ENCODE results near the gene CLOCK.

Gene CLOCK

DNA sequence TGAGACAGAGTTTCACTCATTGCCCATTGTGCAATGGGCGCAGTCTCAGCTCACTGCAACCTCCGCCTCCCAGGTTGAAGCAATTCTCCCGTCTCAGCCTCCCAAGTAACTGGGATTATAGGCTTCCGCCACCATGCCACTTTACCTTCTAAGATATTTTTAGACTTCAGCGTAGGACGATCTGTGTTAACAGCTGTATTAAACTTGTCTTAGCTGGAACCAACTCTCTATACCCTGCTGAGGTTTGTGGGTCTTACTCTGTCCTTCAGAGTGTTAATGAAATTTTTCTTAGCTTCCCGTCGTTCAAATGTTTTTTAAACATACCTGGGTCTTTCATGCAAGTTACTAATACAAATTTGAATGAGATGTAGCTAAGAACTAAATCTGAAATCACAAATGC, 136.3 kb downstream of the CLOCK start:
- no peak for ATAC-seq

DNA sequence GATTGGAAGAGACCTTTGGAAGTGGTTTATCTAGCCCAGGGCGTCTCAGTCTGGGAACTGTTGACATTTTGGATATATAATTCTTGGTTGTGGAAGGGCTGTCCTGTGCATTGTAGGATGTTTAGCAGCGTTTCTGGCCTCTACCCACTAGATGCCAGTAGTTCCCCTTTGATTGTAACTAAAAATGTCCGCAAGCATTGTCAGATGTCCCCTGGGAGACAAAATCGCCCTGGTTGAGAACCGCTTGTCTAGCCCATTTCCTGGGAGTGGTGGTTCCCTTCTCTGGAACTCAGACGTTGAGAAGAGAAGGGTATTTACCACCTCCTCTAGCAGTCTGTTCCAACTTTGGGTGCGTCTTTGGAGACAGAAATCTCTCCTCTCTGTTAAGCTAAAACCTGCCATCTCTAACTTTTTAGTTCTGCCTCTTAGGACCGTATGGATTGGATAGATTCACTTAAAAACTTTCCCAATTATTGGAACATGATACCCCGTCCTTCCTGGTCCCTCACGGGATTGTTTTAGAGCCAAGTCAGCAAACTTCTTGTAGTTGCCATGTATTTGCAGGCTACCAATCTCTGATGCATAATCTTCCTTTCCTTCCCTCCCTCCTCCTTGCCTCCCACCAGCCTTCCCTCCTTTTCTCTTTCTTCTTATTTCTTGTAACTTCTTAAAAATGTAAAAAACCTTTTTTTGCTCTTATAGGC, 137.1 kb downstream of the CLOCK start:
- ATAC-seq = no peak

DNA sequence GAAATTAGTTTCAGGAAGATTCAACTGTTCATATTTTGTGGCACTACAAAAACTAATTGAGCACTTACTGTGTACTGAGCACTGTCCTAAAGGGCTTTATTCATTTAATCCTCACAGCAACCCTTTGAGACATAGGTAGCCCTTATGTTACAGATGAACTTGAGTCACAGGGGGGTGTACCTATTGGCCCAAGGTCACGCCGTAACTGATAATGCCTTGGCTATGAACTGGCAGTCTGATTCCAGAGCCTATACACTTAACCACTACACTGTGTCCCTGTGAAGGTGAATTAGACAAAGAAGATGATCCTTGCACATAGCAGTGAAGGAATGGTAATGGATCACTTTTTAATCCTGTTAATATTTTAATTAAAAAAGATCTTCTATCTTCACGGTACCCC, 138.9 kb downstream of the CLOCK start:
- ATAC-seq = no peak

DNA sequence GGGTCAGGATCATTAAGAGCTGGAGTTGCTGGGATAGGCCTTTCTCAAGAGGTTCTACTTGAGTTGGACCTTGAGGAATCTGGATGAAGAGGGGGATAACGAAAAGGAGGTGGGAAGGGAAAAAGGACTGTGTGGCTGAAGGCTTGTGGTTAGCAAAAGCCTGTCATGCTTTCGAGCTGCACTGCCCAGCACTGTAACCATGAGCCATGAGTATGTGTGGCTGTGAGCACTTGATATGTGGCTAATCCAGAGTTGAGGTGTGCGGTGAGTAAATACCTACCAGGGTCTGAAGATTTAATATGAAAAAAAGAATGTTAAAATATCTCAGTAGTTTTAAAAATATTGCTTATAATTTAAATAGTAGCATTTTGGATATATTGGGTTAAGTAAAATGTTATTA, 139.6 kb downstream of the CLOCK start:
- ATAC-seq = no peak

DNA sequence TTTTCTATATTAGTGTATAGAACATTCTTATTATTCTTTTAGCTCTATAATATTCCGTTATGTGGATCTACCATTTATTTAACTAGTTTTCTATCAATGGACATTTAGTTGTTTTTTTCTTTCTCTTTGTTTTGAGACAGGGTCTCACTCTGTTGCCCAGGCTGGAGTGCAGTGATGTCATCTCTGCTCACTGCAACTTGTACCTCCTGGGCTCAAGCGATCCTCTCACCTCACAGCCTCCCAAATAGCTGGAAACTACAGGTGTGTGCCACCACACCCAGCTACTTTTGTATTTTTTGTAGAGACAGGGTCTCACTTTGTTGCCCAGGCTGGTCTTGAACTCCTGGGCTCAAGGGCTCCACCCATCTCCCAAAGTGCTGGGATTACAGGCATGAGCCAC, 140.2 kb downstream of the CLOCK start:
- no peak for ATAC-seq

DNA sequence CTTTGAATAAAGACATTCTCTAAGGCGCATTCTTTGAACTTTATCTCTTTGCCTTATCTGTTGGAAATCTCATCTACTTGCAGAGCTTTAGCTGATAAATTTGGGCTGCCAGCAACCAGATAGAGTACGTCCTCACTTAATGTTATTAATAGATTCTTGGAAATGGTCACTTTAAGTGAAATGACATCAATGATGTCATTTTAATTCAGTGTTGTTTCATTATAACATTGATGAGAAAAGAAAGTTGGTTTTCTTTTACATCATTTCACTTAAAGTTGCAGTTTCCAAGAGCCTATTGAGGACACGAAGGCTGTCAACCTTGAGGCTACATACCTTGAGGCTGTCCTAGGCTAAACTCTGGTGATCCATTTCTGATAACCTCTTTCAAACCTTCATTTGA, 141.6 kb downstream of the CLOCK start:
- ATAC-seq = no peak

DNA sequence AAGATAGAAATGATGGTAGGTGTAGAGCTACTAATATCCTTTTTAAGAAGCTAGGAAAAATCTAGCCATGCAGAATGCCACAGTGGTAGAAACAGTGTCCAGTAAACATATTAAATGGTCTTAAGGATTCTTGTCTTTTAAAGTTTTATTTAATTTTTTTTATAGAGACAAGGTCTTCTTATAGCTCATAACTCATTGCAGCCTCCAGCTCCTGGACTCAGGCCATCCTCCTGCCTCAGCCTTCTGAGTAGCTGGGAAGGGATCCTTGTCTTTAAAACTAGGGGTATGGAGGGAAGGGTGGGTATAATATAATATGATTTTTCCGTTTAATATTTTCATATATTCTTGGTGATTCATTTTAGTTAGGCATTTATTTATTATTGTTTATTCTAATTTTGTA, 147.1 kb downstream of the CLOCK start:
- no peak for ATAC-seq

DNA sequence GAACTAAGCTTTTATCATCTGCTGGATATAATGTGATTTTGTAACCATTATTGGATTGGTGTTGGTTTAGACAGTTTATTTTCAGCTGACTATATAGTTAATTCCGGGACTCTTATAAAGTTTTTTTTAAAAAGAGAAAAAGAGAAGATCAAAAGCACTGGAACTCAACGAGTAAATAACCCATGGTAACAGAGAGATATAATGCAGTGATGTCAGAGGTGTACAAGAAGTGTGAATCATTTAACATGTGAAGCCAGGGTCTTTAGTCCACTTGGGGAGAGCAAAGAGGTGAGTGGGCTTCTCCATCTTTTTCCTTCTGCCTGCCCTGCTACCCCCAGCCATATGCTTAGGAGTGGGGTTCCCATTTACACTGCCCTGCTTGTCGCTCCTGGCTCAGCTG, 147.7 kb downstream of the CLOCK start:
- ATAC-seq = no peak

DNA sequence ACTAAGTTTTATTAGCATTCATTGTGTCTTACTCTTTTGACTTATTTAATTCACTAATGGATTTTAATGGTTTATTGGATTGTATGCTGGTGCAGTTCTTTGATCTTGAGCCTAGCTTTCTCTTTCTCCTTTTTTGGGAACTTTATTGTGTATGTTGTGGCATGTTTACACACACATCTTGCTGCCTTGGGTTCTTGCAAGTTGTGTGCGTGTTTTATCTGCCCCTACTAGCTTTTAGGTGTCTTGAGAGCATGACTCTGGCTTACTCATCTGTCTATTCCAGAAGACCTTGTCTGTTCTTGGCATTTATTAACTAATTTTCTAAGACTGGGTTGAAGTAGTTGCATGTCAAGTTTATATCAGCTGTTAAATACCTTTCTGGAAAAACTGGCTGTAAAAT, 148.2 kb downstream of the CLOCK start:
- no peak for ATAC-seq

DNA sequence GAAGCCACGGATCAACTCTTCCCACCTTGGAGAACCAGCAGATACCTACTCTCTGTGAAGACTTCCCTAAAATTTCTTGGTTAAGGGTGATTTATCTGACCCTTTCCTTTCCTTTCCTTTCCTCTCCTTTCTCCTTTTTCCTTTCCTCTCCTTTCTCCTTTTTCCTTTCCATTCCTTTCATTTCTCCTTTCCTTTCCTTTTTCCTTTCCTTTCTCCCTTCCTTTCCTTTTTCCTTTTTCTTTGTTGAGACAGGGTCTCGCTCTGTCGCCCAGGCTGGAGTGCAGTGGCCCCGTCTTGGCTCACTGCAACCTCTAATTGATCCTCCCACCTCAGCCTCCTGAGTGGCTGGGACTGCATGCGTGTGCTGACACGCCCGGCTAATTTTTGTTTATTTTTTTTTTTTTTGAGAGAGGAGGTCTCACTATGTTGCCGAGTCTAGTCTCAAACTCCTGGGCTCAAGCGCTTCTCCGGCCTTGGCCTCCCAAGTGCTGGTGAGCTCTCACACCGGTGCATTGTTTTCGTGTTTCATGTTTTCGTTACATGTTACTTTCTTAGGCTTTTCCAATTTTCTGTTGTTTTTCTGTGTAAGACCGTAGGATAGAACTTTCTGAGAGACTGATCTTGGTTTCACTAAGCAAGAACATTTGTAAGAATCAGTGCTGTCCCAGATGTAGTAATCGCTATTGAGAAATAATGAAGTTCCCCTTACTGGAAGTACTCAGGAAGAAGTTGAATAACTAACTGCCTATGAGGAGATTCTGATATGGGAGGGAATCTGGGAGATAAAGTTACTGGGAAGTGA, 149.0 kb downstream of the CLOCK start:
- ATAC-seq = no peak

DNA sequence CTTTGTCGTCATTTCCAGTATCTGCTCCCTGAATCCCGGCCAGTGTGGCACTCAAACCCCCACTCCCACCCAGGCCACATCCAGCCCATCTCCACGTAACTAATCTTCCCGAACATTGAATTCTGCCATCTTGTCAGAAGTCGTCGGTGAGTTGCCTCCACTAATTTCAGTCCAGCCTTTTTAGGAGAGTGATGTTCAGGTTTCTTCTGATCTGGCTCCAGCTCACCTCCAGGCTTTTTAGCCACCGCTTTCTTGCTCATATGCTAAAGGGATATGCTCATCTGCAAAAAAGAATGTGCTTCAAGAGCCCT, 149.6 kb downstream of the CLOCK start:
- ATAC-seq = no peak

DNA sequence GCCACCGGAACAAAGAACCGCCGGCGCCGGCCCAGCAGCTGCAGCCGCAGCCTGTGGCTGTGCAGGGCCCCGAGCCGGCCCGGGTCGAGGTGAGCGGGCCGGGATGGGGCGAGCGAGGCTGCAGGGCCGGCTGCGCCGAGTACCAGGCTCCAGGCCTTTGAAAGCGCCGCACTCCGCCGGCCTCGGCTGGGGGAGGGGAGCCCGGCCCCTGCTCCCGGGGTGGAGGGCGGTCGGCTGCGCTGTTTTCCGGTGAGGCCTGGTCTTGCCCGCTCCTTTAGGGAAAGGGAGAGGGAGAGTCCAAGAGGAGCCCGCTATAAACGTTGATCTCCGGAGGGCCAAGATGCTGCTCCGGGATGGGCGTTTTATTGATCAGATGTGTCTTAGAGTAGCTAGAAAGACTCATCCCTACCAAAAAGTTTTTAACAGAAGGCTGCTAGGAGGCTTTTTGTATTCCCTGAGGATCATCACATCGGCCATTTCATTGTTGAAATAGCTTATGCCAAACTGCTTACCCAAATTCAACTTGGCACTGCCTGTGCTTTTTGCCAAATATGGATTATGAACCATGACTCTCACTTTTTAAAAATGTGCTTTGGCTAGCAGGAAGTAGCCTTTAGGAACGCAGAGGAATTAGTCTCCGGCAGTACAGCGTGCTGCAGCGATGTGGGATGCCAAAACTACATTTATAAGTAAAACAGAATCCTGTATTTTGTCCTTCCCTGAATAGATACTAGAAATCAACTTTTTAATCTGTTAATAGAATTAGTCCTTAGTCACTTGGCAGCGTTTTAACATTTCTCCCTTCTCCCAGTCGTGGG, 150.2 kb downstream of the CLOCK start:
- peak; percentile 4 to 7 for ATAC-seq

DNA sequence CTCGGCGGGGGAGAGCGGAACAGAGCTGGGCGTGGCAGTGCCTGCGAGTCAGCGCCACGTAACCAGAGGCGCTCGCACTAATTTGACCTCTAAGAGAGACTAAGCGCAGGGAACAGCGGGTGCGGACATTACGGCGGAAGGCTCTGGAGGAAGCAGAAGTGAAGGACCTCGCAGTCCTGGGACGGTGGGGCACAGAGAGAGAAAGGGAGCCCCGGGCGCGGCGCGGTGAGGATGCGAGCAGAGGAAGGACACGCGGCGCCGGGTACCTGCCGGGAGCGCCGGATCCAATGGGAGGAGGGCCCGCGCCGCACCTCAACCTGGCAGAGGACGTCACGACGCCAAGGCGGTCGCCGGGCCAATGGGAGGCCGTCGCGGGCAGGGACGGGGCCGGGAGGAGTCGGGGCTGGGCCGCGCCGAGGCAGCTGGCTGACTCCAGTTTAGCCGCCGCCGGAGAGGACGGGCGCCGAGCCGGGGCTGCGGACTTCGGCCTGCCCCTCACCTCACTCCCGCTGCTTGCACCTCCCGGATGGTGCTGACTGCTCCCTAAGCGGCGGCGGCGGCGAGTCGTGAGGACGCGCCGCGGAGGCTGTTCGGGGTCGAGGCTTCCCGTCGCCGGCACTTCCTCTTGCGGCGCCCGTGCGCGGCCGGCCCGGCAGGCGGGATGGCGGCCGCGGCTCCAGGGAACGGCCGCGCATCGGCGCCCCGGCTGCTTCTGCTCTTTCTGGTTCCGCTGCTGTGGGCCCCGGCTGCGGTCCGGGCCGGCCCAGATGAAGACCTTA, 151.0 kb downstream of the CLOCK start, which contains the start of gene TMEM165:
Gene TMEM165 (plus strand): TSS at position 429 of the 779 bp plus-strand sequence. CDS start 233 bp downstream, at position 662.
- peak; percentile 97 to 98 for ATAC-seq

DNA sequence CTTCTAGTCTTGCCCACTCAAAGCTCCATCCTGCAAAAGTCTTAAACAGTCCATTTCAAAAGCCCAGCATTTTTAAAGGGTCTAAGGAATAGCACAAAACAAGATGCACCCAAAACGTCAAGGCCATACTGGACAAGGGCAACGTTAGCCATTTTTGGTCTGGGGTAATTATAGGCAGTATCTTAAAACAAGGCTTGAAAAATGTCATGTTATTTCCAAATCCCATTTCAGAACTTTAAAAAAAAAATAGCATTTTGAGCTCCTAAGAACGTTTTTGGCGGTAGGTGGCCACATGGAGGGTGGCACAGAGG, 151.5 kb downstream of the CLOCK start:
- ATAC-seq = no peak

DNA sequence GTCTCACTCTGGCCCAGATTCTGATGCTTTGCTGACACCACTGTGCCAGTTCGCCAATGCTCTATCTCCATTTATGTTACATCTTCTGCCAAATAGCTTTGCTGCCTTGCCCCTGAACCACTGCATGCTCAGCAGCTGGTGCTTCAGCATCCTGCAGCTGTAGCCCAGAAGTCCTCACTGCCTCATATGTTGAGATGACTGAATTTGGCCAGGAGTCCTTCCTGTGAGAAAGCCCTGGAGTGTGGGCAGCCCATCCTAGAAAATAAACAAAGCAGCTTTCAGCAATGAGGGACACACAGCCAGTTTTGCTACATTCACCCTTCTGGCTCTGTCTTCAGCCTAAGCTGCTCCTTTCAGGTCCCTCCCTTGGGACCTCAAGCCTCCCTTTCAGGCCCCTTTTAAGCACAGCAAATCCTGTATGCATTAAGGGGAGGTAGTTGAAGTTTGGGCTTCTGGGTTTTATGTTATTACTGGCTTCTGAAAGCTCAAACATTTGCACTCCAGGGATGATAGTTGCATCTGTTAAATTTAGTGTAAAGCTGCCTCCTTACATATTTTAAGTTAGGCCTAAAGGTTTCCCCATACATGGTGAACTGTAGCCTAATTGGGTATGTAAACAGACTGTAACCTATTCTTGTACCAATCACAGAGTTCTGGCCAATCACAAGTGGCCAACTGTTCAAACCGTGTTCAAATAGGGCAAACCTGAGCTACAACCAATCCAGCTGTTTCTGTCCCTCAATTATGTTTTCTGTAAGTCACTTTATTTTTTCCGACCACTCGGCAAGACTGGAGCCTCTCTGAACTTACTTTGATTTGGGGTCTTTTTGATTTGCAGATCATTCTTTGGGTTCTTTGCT, 153.0 kb downstream of the CLOCK start:
- no peak for ATAC-seq

DNA sequence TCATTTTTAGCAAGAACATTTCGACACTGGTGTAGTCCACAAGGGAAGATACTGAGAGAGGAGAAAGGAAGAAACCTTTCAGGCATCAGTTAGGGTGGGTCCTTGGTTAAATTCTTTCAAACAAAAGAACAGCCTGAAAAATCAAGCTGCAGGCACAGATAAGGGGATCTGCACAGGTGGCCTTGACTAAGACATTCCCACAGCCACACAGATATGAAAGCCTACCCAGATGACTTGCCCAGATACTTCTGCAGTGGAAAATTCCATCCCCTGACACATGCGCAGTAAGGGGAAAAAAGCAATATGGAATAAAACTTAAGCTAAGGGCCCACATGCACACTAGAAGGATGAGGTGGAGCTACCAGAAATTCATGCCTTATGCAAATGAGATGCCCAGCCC, 159.9 kb downstream of the CLOCK start:
- no peak for ATAC-seq

DNA sequence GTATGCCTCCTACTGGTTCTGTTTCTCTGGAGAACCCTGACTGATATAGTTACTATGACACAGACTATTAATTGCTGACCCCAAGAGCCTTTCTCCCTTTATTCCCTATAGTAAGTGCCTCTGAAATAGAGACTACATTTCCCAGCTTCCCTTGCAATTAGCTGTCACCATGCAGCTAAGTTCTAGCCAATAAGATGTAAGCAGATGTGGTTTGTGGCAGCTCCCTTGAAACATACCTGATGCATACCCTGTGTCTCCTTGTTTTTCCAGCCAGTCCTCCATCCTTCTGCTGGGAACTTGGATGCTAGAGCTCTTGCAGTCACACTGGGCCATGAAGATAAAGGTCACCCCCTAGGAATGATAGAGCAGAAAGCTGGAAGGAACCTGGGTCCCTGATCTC, 160.6 kb downstream of the CLOCK start:
- ATAC-seq = peak in 1 of 2 donors; percentile 46

DNA sequence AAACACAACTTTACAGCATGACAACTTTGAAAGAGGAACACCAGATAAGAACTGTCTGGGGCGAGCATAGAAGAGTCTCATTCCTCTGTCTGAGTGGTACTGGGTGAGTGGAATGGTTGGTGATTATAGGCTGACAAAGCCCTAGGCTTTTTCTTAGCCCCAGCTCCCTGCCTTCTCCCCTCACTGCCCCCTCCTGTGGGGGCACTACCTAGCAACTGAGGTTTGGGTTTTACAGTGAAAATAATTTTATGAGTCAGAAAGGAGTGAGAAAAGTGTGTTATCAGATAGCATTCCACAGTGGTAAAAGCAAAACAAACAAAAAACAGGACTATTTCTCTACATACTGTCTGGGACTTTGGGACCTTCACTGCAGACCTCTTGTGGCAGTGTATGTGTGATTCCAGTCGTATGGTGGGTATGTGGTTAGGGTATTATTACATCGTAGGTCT, 161.5 kb downstream of the CLOCK start:
- peak in 1 of 2 donors; percentile 36 for ATAC-seq

DNA sequence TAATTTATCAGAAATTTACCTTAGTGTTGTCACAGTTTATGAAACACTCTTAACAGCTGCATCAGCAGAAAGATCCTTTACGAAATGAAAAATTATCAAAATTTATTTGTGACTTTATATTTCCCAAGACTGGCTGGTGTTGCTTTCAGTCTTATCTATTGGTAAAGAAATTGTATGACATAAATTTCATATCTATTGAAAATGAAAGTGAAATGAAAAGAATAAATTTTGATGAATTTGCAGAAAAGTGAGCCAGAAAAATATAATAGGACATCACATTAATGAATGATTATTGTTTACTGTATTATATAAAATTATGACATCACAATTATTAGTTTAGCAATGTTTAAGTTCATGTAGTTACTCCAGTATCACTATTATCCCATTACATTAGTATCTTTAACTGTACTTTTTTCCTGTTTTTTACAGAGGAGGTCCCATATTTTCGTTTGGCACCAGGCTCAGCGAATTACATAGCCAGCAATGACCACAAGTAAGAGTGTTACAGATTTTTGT, 164.2 kb downstream of the CLOCK start:
- no peak for ATAC-seq

DNA sequence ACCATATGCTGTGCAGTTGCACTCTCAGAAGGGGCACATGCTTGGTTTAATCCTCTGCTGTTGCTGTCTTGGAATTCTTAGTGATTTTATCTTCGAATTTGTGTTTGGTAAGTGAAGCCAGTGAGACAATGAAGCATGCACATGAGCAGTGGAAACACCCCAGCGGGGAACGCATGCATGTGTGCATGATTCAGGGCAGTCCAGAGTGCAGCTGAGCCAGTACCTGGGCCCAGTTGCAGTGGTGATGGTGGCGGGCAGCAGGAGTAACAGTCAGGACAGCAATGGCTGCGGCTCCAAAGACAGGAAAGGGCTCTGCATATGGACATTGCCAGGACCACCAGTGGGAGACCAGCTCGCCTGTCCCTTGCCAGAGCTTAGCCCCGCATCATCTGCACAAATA, 165.2 kb downstream of the CLOCK start:
- ATAC-seq = no peak

DNA sequence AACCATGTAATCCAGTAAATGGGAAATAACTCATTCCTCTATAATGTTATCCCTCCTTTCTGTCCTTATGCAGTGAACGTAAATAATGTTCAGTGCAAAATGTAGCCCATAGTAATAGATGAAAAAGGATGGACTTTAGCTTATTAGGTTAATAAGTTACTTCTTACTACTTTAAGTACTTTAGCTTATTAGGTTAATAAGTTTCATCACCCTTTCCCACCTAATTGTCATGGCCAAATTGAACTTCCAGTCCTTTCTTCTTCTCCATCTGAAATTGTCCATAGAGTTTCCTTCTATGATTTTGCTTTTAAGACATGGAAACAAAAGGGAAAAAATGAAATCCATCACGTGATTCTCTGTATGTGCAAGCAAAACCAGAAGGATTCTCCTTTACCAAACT, 166.1 kb downstream of the CLOCK start:
- no peak for ATAC-seq

All from activated CD4-positive, CD25-positive, alpha-beta regulatory T cell treated with anti-CD3 and anti-CD28 coated beads, Interleukin-2, amount 50 U/mL, for 24 hours (primary cell).